Activated T-helper 9 cell treated with anti-CD3 and anti-CD28 coated beads, Interleukin-2, amount 50 U/mL, for 16 hours (primary cell): ENCODE data around the gene SLC38A9.
"Not testable (repeated sequence)": the region's sequence is repeated elsewhere in the genome, so short reads cannot be mapped to it uniquely, and the experiment has no call there.

Experiments
- DNase-seq: peaks from one replicate; pipeline ENCODE4 v3.0.0-alpha.2; 2020; ENCODE audit warnings: low read depth

The SLC38A9 gene

GRCh38 chr5:55712023-55712859 is at the start of gene SLC38A9:
TSS of gene SLC38A9 (minus strand) at chr5:55712324. CDS start at chr5:55697958, 14,366 bp downstream.
- peak; percentile 87 for DNase-seq

- DNase-seq = not testable (repeated sequence)
Measured at GRCh38 chr5:55761721-55762120, 49.6 kb upstream of the SLC38A9 start.

- DNase-seq = no peak
Measured at GRCh38 chr5:55758714-55759113, 46.6 kb upstream of the SLC38A9 start.

GRCh38 chr5:55758231-55758630 is 46.1 kb upstream of the SLC38A9 start:
- no peak for DNase-seq

- no peak for DNase-seq
Measured at GRCh38 chr5:55750499-55750898, 38.4 kb upstream of the SLC38A9 start.

- no peak for DNase-seq
Measured at GRCh38 chr5:55750063-55750462, 37.9 kb upstream of the SLC38A9 start.

GRCh38 chr5:55749387-55749786 is 37.3 kb upstream of the SLC38A9 start:
- DNase-seq = no peak

GRCh38 chr5:55747778-55748318 is 35.7 kb upstream of the SLC38A9 start:
- DNase-seq = no peak

GRCh38 chr5:55742778-55743177 is 30.7 kb upstream of the SLC38A9 start:
- no peak for DNase-seq

- no peak for DNase-seq
Measured at GRCh38 chr5:55737793-55738192, 25.7 kb upstream of the SLC38A9 start, which contains the start of gene DDX4. TSS of gene DDX4 (plus strand) at chr5:55738061. CDS start at chr5:55738964, 903 bp downstream.

GRCh38 chr5:55734658-55735057 is 22.5 kb upstream of the SLC38A9 start:
- no peak for DNase-seq

- DNase-seq = no peak
Measured at GRCh38 chr5:55732585-55732984, 20.5 kb upstream of the SLC38A9 start.

- DNase-seq = no peak
Measured at GRCh38 chr5:55731848-55732247, 19.7 kb upstream of the SLC38A9 start.

- DNase-seq = no peak
Measured at GRCh38 chr5:55724281-55724680, 12.2 kb upstream of the SLC38A9 start.

- no peak for DNase-seq
Measured at GRCh38 chr5:55720188-55720703, 8.1 kb upstream of the SLC38A9 start.

- DNase-seq = not testable (repeated sequence)
Measured at GRCh38 chr5:55719026-55719425, 6.9 kb upstream of the SLC38A9 start.

- DNase-seq = no peak
Measured at GRCh38 chr5:55715519-55716078, 3.5 kb upstream of the SLC38A9 start.

- no peak for DNase-seq
Measured at GRCh38 chr5:55714749-55715148, 2.6 kb upstream of the SLC38A9 start.

GRCh38 chr5:55714339-55714738 is 2.2 kb upstream of the SLC38A9 start:
- DNase-seq = no peak

GRCh38 chr5:55713871-55714270 is 1.7 kb upstream of the SLC38A9 start:
- DNase-seq = no peak

- no peak for DNase-seq
Measured at GRCh38 chr5:55711507-55712022, 559 bp downstream of the SLC38A9 start.

GRCh38 chr5:55708732-55709131 is 3.4 kb downstream of the SLC38A9 start:
- no peak for DNase-seq

- DNase-seq = no peak
Measured at GRCh38 chr5:55706230-55706629, 5.9 kb downstream of the SLC38A9 start.
